GM10847 (cell line): Measurements from ENCODE around the gene ERN1.

ENCODE experiments used
- POLR2A ChIP-seq: IDR thresholded peaks from 2 replicates; pipeline ENCODE4 v1.6.1; 2011; ENCODE audit not compliant: insufficient read length; ENCODE audit errors: extremely low read depth

ERN1 gene

GRCh38 chr17:64087252-64088005 lies 42.5 kb downstream of the ERN1 start:
- TF ChIP-seq POLR2A: no peak

GRCh38 chr17:64085650-64086005 lies 44.3 kb downstream of the ERN1 start:
- no peak for TF ChIP-seq POLR2A

GRCh38 chr17:64084940-64085649 lies 44.8 kb downstream of the ERN1 start:
- no peak for TF ChIP-seq POLR2A

- TF ChIP-seq POLR2A: no peak
These were observed 45.6 kb downstream of the ERN1 start for GRCh38 chr17:64084086-64084939.

GRCh38 chr17:64083563-64084085 lies 46.3 kb downstream of the ERN1 start:
- no peak for TF ChIP-seq POLR2A

- no peak for TF ChIP-seq POLR2A
These were observed 46.9 kb downstream of the ERN1 start for GRCh38 chr17:64083093-64083492.

- no peak for TF ChIP-seq POLR2A
These were observed 47.8 kb downstream of the ERN1 start for GRCh38 chr17:64081802-64082799.

- no peak for TF ChIP-seq POLR2A
These were observed 49.7 kb downstream of the ERN1 start for GRCh38 chr17:64080174-64080618.

- TF ChIP-seq POLR2A: no peak
These were observed 52.6 kb downstream of the ERN1 start for GRCh38 chr17:64077379-64077778.

- TF ChIP-seq POLR2A: no peak
These were observed 54.0 kb downstream of the ERN1 start for GRCh38 chr17:64075913-64076312.

- no peak for TF ChIP-seq POLR2A
These were observed 55.1 kb downstream of the ERN1 start for GRCh38 chr17:64074704-64075426.

GRCh38 chr17:64073771-64074703 lies 55.9 kb downstream of the ERN1 start:
- no peak for TF ChIP-seq POLR2A

GRCh38 chr17:64071111-64071510 lies 58.8 kb downstream of the ERN1 start:
- TF ChIP-seq POLR2A: no peak
